Fibroblast of skin of abdomen (primary cell): Measurements from ENCODE around the gene WIPF3.
"Not testable (repeated sequence)": the region's sequence is repeated elsewhere in the genome, so short reads cannot be mapped to it uniquely, and the experiment has no call there.

Source experiments
- DNase-seq: peaks from one replicate; pipeline ENCODE4 v3.0.0-alpha.2; 2013

WIPF3 gene

GRCh38 chr7:29956487-29956836 is 150.2 kb downstream of the WIPF3 start:
- DNase-seq = no peak

DNA sequence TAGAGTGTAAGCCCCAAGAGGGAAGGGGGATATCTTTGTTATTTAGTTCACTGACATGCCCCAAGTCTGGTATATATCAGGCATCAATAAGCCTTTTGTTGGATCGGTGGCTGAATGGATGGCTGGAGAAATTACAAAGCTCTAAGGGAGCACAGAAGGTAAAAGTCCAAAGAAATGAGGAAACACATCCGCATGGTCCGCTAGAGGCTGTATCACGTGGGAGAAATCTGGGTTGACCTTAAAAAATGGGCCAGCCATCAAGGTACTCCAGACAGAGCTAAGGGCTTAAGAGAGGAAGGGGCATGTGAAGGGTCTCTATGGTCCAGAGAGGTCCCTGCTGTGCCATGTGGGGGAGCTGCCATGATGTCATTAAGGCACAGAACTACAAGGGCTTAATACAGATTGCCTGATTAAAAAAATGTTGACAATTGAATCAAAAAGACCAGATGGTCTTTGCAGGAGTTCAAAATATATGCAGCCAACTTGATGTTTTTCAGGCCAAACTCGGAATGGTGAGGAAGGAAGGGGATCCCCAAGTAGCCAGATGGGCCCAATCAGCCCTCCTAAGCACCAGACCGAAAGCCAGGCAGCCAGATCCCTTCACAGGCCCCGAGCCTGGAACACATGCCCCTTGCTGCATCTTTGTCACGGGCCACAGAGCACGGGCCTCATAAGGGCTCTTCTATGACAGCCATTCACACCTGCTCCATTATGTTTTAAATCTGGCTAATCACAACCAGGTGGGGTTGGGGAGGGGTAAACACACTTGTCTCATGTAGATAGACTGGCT is 151.4 kb downstream of the WIPF3 start:
- no peak for DNase-seq

DNA sequence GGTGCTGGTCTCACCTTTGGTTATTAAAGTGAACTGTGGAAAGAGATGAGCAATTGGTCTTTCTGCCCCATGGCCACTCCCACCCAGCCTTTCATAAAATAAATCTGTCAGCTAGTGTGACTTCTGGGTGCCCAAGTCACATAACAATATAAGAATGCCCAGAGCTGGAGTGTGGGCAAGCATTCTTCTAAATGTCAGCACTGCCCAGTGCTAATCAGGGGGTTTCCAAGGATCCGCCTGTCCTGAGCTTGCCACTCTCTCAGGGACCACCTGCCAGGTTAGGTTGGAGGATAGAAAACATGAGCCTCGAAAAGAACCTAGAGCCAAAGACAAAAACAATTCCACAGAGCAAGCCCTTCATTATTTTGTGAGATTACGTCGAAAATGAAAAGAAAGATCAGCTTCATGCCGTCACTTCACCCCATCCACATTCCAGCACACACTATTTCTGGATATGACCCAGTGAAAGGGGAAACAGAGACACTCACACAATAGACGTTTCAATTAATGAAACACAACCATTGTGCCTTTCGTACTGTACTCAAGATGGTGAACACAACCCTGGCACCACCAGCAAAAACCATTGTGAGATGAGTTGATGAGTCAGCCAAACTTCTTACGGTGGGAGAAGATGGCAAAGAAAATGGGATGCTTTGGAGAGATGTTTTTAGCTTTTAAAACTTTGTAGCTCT is 152.5 kb downstream of the WIPF3 start:
- no peak for DNase-seq

- DNase-seq = not testable (repeated sequence)
Measured at GRCh38 chr7:29961611-29962010, 155.3 kb downstream of the WIPF3 start.

DNA sequence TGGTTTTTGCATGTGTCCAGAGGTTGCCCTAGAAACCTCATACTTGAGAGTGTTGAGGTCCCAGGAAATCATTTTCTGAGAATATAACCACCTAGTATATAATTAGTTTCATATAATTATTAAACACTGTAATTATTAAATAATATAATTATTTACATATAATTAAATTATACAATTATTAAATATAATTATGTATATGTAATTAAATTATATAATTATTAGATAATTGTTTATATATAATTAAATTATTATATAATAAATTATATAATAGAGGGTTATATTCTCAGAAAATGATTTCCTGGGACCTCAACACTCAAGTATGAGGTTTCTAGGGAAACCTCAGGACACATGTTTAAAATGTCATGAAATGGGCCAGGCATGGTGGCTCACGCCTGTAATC is 155.7 kb downstream of the WIPF3 start:
- DNase-seq = no peak

DNA sequence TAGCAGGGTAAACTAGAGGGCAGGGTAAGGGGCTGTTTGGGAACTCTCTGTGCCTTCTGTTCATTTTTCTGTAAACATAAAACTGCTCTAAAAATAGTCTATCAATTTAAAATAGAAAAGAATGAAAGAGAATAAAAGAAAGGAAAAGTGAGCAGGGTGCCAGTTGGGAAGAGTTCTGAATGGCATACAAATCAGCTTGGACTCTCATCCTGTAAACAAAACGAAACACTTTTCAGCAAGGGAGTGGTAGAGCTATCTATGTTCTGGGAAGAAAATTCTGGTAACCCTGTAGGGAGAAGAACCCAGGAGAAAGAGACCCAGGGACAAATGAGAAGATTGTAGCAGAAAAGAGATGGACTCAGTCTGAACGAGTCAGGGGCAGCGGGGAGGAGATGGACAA is 158.7 kb downstream of the WIPF3 start:
- no peak for DNase-seq
